ENCODE results near the gene ORM1.

ORM1 gene

DNA sequence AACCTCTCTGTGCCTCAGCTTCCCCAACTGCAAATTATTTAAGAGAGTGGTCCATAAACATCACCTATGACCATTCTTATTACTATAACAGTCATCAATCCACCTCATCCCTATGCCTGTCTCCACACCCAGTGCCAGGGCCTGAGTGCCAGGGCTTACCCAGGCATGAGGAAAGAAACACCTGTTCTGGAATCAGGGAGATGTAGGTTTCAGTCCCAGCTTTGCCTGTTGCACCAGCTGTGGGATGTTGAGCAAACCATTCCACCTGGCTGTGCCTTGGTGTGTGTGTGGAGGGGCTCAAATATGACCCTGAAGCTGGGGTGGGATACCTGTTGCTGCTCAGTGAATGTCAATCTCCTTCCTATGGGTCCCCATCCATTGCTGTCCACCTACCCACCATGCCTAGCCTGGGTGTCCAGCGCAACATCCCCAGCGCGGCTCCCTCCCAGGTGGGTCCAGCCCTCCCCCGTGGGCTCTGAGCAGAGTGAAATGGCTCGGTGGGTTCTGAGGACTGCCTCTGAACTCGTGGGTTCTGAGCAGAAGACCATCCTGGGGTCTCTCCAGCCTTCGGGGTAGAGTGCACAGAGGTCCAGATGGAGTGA lies 48.5 kb downstream of the ORM1 start:
- CTCF ChIA-PET: interaction anchor here (0.7 to 5.6 kb wide), 3 partner anchors 15 to 23 kb away, joined by 3 to 65 read pairs (median 3); partner anchors contain the start of gene AKNA
- no peaks in the 10 kb centered on the region for H3K27me3 Mint-ChIP-seq
- peaks cover 83% of the 10 kb centered on the region for H3K36me3 Mint-ChIP-seq
- peak overlapping the region; percentile 77 for H3K4me3 Mint-ChIP-seq
- no peaks in the 10 kb centered on the region for H3K9me3 Mint-ChIP-seq
- DNase-seq: no peak
- peak overlapping the region; percentile 94 for H3K27ac Mint-ChIP-seq
- peaks cover 93% of the 10 kb centered on the region for H3K4me1 Mint-ChIP-seq

- H3K4me1 Mint-ChIP-seq: peaks cover 93% of the 10 kb centered on the region
- no peaks in the 10 kb centered on the region for H3K27me3 Mint-ChIP-seq
- CTCF ChIA-PET: interaction anchor here (0.6 to 5.6 kb wide), 5 partner anchors 14 to 281 kb away, joined by 3 to 65 read pairs (median 3); partner anchors contain the start of gene AKNA
- H3K36me3 Mint-ChIP-seq: peaks cover 83% of the 10 kb centered on the region
- H3K4me3 Mint-ChIP-seq: peak overlapping the region; percentile 77
- H3K9me3 Mint-ChIP-seq: no peaks in the 10 kb centered on the region
- peak; percentile 75 for DNase-seq
- peak overlapping the region; percentile 94 for H3K27ac Mint-ChIP-seq
Observed at GRCh38 chr9:114371973-114372917, 49.3 kb downstream of the ORM1 start.

GRCh38 chr9:114372921-114373448 lies 50.1 kb downstream of the ORM1 start:
- CTCF ChIA-PET: interaction anchor here (0.6 to 5.6 kb wide), 4 partner anchors 13 to 280 kb away, joined by 3 to 65 read pairs (median 3); partner anchors contain the start of gene AKNA
- peaks cover 93% of the 10 kb centered on the region for H3K4me1 Mint-ChIP-seq
- peak; percentile 94 for DNase-seq
- H3K9me3 Mint-ChIP-seq: no peaks in the 10 kb centered on the region
- peaks cover 83% of the 10 kb centered on the region for H3K36me3 Mint-ChIP-seq
- no peaks in the 10 kb centered on the region for H3K27me3 Mint-ChIP-seq
- H3K4me3 Mint-ChIP-seq: peak overlapping the region; percentile 77
- peak overlapping the region; percentile 94 for H3K27ac Mint-ChIP-seq

DNA sequence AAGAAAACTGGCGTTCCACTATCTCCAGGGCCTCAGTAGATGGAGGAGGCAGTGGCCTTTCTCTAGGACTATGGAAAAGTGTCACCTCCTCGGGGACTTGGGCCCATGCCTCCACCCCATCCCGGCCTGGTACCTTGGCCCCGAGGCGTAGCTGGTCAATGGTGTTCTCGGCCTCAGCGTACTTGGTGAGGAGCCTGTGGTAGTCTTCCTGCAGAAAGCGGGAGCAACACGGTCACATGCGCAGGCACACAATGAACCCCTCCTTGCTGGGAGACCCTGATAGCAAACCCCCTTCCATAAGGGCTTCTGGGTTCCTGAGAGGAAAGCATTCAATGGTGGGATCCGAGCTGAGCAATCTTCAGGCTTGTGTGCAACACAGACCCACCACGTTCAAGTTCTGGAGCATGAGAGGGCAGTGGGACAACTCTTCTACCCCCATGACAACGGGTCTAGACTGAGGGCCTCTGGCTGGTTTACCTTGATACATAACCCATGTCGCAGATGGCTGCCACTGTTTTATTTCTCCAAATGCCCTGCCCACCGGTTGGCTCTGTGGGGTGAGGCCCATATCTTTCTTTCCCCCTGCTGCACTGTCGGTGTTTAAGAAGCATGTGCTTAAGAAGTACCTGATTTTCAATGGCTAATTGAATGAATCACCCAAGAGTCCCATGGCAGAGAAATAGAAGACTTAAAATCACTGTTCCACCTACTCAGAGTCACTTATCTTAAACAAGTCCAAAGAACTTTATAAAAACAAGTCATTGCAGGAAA lies 51.2 kb downstream of the ORM1 start:
- Mint-ChIP-seq H3K27ac (peak overlapping the region; percentile 94), H3K36me3 (peaks cover 85% of the 10 kb centered on the region), H3K4me3 (peak overlapping the region; percentile 2), H3K4me1 (peaks cover 95% of the 10 kb centered on the region), H3K9me3 (no peaks in the 10 kb centered on the region), H3K27me3 (no peaks in the 10 kb centered on the region)
- no peak for DNase-seq
- CTCF ChIA-PET: interaction anchor here (0.7 to 5.6 kb wide), 3 partner anchors 12 to 24 kb away, joined by 3 to 65 read pairs (median 4); partner anchors contain the start of gene AKNA

DNA sequence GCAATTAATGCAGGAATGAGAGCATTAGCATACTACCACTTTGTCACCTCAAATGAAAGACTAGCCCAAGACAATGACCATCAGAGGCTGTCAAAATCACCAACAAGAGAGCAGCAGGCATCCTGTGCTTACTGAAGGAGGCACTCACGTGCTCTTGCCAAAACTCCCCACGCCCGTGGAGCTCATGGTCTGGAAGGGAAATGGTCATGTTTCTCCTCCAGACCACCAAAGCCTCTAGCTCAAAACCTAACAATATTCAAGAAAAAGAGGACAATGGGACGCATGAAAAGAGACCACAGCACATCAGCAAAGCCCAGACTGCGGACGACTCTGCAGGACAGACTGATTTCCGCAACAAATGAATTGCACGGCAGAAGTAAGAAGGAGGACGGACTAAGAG lies 52.0 kb downstream of the ORM1 start:
- DNase-seq: no peak
- Mint-ChIP-seq H3K9me3 (no peaks in the 10 kb centered on the region), H3K27ac (peak overlapping the region; percentile 94), H3K4me3 (peak overlapping the region; percentile 1), H3K4me1 (peaks cover 95% of the 10 kb centered on the region), H3K27me3 (no peaks in the 10 kb centered on the region), H3K36me3 (peaks cover 85% of the 10 kb centered on the region)
- CTCF ChIA-PET: interaction anchor here (0.7 to 5.6 kb wide), 2 partner anchors 11 to 21 kb away, joined by 4 to 65 read pairs; partner anchors contain the start of gene AKNA

DNA sequence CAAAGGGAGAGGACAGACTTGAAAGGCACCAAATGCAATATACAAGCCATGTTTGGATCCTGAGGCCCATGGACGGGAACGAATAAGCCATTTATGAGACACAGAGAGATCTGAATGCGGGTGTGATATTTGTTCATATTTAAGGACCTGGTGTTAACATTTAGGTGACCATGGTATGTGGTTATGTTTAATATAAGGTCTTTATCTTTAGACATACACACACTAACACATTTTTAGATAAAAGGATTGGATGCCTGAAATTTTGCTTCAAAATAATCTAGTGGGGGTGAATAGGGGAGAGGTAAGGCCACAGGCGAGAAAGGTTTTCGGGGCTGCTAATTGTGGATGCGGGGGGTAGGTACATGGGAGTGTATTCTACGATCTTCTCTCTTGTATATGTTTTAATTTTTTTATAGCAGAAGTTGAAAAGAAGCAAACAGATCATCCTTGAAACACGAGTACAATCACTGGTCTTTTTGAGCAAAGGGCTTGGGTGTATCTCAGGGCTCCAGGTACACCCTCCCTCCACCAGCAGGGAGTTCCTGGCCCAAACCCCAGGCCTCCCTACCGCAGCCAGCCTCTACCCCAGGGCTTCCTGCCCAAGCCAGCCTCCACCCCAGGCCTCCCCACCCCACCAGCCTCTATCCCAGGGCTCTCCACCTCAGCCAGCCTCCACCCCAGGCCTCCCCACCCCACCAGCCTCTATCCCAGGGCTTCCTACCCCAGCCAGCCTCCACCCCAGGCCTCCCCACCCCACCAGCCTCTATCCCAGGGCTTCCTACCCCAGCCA lies 52.7 kb downstream of the ORM1 start:
- Mint-ChIP-seq H3K27ac (peak overlapping the region; percentile 94), H3K4me3 (peak overlapping the region; percentile 7), H3K27me3 (no peaks in the 10 kb centered on the region), H3K36me3 (peaks cover 85% of the 10 kb centered on the region), H3K9me3 (no peaks in the 10 kb centered on the region), H3K4me1 (peaks cover 93% of the 10 kb centered on the region)
- peak; percentile 37 for DNase-seq
- CTCF ChIA-PET: interaction anchor here (5.6 kb wide), 1 partner anchor 11 kb away, joined by 65 read pairs; the partner anchor contains the start of gene AKNA

Measured in activated naive CD4-positive, alpha-beta T cell treated with anti-CD3 and anti-CD28 coated beads, Interleukin-2, amount 10 ng/mL, durations not matched to agents 7 days and 5 days (primary cell).